Endometrium (tissue), 2 donors: ENCODE measurements around the gene UBTF.
A peak's percentile ranks its signal among the peaks of the same experiment; 100 is the strongest.

ENCODE experiments used
- FAIRE-seq: peaks from 2 replicates; lab custom pipeline; 2012; peaks lifted over from hg19 to GRCh38; lab: Jason Lieb, UNC
- donor health status: control.
- donor health status: control.

The UBTF gene

DNA sequence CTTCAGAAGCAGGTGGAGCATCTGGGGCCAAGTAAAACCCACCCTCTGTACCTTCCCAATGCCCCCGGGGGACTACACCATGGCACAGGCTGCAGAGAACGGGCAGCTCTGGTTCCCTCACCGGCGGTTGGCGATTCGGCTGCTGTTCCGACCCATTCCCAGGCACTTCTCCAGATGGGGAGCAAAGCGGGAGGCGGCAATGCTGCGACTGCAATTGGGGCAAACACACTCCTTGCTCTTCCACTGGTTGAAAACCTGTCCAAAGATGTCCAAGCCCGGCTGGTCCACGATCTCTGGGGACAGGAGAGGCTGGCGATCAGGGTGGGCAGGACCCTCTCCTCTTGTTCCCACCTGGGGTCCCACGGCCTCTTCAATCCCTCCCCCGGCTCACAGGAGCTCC, 22.4 kb downstream of the UBTF start:
- no peak for FAIRE-seq

DNA sequence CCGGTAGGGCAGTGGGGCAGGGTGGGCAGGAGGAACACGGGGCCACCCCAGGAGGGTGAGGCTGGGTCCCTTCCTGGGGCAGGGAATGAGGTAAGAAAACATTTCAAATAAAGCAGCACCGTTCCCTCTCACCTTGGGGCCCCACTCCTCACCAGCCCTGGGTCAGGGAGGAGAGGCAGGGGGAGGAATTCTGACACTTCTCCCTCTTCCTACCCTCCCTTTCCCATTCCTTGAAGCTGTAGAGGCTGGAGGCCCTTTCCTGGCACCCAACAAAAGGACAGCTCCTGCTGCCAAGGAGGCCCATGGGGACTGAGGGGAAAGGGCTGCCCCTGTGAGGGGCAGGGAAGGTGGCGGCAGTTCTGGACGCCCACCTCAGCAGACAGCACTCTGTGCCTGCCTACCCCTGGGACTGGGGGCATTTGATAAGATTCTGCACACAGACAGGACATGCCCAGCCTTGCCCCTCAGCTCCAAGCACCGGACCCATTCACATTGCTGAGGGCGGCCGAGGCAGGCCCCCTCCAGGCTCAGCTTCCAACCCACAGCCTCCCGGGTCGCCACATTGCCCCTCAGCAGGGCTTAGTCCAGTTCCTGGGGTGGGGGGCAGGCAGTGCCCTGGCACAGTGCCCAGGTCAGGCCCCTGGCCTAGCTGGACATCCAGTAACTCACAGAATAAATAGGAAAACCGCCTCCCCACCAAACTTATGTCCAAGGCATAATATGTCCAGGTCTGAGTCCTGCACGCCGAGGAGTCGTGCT, 26.0 kb downstream of the UBTF start:
- FAIRE-seq = no peak

DNA sequence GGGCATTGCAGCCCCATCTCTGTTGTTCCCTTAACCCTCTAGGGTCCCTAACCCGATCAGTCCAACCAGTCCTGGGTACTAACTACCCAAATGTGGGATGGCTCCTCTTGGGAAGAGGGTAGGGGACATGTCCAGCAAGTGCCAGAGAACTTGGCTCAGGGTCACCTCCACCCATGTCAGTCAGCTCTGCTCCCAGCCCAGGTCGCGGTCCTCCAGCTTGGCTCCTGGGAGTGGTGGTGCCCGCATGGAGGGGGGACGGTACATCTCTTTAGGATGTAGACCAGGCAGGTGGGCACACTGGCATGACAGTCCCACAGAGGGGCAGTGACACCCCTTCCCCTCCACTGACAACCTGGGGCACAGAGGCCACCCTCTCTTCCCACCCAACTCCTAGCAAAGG, 26.7 kb downstream of the UBTF start:
- no peak for FAIRE-seq

DNA sequence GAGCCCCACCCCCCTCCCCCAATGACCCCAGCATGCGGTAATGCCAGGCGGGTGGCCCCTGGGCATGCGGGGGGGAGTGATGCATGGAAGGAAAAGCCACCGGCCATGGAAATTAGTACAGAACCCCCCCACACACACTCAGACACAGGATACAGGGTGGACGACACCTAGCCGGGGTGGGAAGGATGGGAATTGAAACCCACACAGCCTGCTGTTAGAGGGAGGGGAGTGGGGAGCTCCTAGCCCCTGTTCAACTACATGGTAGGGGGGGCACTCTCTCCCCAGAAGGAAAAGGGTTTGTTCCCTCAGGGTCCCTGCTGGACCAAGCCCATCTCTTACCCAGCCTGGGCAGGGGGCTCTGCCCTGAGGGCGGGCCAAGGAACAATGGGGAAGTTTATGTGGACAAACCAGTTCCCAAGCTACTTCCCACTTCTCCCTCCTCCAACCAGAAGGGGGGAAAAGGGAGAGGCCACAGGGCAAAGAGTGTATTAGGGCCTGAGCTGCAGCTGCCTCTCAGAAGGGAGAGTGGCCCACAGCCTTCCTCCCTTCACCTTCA, 27.5 kb downstream of the UBTF start:
- FAIRE-seq = no peak

DNA sequence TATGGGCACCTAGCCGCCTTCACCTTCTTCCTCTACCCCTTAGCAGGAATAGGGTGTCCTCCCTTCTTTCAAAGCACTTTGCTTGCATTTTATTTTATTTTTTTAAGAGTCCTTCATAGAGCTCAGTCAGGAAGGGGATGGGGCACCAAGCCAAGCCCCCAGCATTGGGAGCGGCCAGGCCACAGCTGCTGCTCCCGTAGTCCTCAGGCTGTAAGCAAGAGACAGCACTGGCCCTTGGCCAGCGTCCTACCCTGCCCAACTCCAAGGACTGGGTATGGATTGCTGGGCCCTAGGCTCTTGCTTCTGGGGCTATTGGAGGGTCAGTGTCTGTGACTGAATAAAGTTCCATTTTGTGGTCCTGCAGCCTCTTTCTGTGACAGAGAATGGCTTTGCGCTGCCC, 28.1 kb downstream of the UBTF start:
- no peak for FAIRE-seq

DNA sequence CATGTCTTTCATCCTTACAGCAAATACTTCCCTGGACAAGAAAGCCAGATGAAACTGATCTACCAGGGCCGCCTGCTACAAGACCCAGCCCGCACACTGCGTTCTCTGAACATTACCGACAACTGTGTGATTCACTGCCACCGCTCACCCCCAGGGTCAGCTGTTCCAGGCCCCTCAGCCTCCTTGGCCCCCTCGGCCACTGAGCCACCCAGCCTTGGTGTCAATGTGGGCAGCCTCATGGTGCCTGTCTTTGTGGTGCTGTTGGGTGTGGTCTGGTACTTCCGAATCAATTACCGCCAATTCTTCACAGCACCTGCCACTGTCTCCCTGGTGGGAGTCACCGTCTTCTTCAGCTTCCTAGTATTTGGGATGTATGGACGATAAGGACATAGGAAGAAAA, 29.0 kb downstream of the UBTF start:
- no peak for FAIRE-seq

DNA sequence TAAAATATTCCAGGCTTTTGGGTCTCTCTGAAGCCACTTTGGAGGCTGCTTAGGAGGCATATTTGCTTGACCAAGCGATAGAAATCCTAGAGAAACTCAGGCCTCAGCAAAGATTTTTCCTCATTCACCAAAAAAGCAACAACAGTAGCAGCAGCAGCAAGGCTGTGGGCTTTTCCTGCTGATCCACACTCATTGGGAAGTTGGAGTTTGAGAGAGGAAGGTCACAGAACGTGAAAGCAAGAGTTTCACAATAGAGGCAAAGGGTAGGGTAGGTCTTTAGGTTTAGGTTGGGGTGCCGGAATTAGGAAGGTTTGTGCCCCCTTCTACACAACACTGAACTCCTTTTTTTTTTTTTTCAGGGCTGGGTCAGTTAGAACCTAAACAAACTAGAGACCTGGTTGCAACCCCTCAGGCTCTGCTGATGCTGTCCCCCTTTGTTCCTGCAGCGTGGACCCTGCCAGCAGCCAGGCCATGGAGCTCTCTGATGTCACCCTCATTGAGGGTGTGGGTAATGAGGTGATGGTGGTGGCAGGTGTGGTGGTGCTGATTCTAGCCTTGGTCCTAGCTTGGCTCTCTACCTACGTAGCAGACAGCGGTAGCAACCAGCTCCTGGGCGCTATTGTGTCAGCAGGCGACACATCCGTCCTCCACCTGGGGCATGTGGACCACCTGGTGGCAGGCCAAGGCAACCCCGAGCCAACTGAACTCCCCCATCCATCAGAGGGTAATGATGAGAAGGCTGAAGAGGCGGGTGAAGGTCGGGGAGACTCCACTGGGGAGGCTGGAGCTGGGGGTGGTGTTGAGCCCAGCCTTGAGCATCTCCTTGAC, 30.7 kb downstream of the UBTF start:
- no peak for FAIRE-seq

DNA sequence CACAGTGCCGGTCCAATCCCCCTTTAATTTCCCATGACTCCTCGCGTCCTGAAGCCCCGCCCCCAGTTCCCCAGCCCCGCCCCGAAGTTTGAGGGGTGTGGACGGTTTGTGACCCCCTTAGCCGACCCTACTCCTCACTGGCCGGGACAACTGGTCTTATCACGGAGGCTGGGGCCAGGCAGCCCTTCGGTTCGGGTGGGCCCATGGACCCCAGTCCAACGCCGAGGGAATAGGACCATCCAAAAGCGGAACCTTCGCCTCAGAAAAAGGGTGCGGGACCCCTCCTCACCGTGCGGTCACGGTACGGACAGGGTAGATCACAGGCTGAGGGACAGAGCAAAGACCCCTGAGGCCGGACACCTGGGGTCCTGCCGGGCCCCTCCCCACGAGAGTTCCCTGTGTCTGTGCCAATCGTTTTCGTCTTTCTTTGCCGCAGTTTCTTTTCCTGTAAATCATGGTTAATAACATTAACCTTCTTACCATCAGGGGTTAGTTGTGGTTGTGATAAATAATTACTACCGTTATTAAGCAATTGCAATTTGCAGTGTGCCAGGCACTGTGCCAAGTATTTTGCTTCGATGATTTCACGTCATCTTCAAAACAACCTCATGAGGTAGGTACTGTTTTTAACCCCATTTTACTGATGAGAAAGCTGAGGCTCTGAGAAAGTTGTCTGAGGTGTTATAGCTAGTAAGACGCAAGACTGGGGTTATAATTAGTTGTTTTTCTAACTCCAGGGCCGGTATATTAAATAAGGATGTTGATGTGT, 32.2 kb downstream of the UBTF start:
- no peak for FAIRE-seq

DNA sequence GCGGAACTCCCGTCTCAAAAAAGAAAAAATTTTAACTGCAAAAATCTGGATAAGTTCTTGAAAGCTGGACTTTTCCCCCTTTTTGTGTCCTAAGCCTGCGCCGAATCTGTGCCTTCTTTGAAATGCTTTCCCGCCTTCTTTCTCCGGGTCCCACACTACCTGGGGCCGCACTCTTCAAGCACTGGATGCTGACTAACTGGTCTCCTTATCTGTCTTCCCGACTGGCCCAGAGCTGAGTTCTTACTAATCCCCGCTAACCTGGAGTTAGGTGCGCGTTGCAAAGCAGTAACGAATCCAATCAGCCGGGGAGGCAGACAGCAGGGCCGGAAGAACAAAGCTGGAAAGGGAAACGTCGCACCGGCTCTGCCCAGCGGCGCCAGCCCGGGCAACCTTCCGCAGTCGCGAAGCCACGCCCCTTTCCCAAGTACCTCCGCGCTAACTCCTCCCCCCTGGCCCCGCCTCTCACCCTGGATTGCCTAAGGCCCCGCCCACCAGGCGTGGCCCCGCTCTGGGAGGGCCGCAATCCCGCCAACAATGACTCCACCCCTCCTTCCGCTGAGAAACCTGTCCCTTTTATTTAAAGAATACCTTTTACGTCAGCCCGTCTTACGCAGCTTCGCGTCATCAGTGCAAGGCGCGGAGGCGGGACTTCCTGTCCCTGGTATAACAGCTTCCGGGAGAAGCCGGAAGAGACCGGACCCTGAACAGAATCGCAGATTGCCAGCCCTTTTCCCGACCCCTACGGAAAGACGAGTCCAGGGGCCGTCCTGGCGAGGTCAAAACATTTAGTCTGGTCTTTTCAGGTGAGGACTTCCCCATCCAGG, 33.0 kb downstream of the UBTF start, which contains the start of gene TMUB2:
TSS of gene TMUB2 (plus strand) at position 666 of the 824 bp plus-strand sequence. CDS start 737 bp downstream, outside the sequence.
- FAIRE-seq = peak; percentile 100

DNA sequence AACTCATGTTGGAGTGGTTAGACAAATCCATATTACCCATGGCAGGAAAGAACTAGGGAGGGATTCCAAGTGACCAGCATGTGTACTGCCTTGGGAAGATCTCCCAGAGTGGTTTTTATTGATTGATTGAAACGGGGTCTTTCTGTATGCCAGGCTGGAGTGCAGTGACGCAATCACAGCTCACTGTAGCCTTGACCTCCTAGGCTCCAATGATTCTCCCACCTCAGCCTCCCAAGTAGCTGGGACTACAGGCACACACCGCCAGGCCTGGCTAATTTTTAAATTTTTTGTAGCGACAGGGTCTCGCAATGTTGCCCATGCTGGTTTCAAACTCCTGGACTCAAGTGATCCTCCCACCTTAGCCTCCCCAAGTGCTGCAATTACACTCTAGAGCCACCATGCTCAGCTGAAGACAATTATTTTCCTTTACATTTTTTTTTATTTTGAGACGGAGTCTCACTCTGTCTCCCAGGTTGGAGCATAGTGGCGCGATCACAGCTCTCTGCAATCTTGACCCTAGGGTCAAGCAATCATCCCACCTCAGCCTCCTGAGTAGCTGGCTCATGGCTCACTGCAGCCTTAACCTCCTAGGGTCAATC, 35.2 kb downstream of the UBTF start:
- no peak for FAIRE-seq

DNA sequence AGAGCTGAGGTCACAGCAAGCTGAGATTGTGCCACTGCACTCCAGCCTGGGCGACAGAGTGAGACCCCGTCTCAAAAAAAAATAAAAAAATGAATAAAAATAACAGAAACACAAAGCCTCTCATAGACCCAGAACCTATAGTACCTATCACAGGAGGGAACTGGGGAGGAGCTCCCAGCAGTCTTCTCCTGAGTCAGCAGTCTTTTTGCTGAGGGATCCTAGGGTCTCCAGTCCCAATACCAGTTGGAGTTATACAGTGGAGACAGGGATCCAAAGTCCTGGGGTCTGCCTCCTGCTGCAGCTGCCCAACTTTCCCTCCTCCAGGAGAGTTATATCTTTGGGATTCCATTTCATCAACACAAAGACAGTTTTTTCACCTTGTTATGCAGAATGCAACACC, 36.5 kb downstream of the UBTF start:
- FAIRE-seq = no peak

DNA sequence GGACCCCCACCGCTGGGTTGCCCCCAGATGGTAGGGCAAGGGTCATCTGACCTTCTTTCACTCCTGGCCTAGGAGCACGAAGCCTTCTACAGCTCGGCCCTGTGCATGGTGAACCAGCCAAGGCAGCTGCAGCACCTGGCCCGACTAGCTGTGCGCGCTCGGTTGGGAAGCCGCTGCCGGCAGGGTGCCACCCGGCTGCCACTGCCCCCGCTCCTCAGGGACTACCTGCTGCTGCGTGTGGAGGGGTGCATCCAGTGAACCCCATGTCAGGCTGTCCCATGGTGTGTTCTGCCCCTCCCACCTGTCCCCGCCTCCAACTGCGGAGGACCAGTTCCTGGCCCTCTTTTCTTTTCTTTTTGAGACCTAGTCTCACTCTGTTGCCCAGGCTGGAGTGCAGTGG, 41.3 kb downstream of the UBTF start:
- no peak for FAIRE-seq

DNA sequence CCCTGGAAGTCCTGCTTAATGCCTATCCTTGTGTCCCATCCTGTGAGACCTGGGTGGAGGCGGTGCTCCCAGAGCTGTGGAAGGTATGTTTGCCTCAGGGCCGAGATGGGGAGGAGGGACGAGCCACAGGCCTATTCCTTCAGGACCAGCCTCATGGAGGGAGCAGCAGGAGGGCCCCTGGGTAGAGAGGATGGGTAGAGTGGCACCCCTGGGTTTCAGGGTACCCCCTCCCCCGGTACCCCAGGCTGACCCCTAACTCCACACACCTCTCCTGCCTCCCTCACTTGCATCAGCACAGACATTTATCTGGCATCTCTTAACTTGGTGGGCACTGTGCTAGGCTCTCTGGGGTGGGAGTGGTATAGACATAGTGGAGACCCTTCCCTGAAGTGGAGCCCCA, 41.8 kb downstream of the UBTF start:
- FAIRE-seq = no peak

DNA sequence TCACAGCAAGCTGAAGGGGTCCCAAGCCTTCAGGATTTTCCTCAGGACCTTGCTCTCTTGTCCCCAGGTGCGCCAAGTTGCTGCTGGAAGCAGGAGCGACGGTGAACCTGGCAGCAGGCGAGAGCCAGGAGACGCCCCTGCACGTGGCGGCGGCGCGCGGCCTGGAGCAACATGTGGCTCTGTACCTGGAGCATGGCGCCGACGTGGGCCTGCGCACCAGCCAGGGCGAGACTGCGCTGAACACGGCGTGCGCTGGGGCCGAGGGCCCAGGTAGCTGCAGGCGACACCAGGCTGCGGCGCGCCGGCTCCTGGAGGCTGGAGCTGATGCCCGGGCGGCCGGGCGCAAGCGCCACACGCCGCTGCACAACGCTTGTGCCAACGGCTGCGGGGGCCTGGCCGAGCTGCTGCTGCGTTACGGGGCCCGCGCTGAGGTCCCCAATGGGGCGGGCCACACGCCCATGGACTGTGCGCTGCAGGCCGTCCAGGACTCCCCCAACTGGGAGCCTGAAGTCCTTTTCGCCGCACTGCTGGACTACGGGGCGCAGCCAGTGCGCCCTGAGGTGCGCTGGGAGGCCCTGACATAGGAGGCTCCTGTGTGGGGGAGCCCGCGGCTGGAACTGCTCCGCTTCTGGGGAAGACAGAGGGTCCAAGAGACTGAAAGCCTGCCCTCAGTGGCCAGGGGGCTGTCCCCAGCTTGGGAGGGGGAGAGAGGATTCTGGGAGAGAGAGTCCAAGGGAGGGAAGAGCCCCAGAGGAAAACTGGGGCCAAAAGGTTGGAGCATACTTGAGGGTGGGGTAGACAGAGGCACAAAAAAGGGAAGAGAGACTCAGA, 42.6 kb downstream of the UBTF start:
- FAIRE-seq = no peak

DNA sequence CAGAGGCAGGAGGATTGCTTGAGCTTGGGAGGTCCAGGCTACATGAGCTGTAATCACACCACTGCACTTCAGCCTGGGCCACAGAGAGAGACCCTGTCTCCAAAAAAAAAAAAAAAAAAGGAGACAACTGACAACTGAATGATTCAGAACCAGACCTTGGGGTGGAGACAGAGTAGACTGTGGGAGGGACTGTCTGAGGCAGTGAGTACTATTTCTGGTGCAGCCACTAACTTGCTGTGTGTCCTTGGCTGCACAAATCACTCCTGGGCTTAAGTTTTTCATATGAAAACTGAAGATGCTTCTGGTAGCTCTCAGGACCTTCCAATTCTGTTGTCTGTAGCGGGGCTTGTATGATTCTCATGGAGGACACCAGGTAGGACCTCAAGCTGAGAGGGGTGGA, 43.2 kb downstream of the UBTF start:
- no peak for FAIRE-seq

DNA sequence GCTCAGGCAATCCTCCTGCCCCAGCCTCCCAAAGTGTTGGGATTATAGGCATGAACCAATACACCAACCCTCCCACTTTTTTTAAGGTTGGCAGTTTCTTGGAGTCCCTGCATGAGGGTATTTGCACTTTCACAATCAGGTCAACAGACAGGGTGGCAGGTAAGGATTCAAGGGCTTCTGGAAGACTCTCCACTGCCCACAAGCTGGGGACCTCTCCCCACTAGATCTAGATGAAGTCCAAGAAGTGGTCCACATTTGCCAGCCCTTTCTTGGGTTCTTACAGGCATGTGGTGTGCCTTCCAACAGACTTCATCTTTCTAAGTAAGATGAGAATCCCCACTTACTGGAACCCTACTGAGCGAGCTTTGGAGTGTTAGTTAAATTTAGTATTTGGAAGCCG, 45.0 kb downstream of the UBTF start:
- FAIRE-seq = no peak

DNA sequence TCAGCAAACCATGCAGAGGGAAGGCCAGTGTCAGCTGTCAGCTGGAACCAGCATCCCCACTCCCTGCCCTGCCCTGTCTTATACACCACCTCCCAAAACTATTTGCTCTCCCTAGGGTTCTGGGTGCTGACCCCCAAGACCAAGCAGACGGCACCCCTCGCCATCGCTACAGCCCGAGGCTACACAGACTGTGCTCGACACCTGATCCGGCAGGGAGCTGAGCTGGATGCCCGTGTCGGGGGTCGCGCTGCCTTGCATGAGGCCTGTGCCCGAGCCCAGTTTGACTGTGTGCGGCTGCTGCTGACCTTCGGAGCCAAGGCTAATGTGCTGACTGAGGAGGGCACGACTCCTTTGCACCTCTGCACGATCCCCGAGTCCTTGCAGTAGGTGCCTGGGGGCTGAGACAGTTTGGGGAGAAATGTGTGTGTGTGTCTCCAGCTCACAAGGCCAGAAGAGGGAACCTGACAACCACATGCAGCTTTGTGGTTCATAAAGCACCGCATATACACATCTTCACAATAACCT, 47.5 kb downstream of the UBTF start:
- no peak for FAIRE-seq

DNA sequence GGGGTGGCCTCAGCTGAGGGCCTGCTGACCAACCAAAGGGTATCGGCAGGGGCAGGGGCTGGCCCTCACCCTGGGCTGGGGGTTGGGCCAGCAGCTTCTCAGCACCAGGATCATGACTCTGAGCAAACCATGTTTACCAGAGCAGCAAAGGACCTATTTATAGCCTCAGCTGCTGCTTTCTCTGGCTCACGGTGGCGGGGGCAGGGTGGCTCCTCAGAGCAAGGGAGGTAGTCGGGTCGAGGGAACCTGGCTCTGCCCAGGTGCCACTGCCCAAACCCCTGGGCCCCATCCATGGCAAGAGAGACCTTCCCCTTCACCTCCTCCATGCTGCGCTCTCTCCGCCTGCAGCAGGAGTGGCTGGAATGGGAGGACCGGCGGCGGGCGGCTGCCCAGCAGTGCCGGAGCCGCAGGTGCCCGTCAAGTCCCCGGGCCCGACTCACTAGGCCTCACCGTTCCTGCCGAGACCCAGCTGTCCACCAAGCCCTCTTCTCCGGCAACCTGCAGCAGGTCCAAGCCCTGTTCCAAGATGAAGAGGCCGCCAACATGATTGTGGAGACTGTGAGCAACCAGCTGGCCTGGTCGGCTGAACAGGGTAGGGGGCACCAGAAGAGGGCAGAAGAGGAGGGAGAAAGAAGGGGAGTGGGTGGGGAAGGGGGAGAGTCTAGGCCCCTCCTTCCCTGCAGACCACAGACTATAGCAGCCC, 48.8 kb downstream of the UBTF start, which contains the start of gene ASB16:
TSS of gene ASB16 (plus strand) at position 206 of the 703 bp plus-strand sequence. CDS start at position 292, 86 bp downstream.
- FAIRE-seq = no peak

DNA sequence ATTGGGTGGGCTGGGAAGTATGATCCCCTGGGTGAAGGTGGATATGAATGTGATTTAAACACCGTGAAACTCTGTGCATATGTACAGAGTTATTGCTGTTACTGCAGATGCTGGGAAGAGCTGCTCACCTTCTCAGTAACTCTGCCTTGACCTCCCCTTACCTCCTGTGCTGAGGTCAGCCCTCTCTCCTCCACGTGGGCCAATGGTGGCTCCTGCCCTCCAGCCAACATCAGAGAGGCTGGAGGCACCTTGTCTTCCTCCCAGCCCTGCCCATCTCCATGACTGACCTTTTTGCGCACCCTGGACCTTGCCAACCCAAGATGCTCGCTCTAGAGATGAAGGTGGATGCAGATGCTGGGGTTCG, 49.4 kb downstream of the UBTF start:
- FAIRE-seq = no peak
